Right ventricle myocardium superior (tissue), 1 donor: ENCODE results near the gene HLA-DRB1. TPM values are rescaled to one million over a fixed set of nuclear protein-coding genes. Genes with fewer than 3 reads are reported as not detected.
"Not testable (repeated sequence)": the region's sequence is repeated elsewhere in the genome, so short reads cannot be mapped to it uniquely, and the experiment has no call there.

Experiments
- ATAC-seq: fragments of 200-7000 bp; cut with Tn5 transposase; one replicate; pipeline ENCODE4 v1.9.1; 2020; ENCODE audit warnings: mild to moderate bottlenecking; ENCODE audit not compliant: poor library complexity
- DNase-seq: peaks from one replicate; pipeline ENCODE4 v3.0.0-alpha.2; 2020
- intact Hi-C: fragments of 100-400 bp; cut with DNase I; formaldehyde crosslinking; loops from one replicate; pipeline ENCODE4 v1.11.2; 2022
- total RNA-seq: library from RNA; stranded (reverse); fragmentation: NEBNext Ultra II Directional; extraction: Animal tissue kit (Norgen Biotek cat#: 25700); gene quantifications from one replicate; pipeline ENCODE4 v1.2.1, GENCODE V29; 2021
- donor health status: DM: no; HTN: yes; CAD: no; lungs with severe emphysema.

Gene HLA-DRB1
- total RNA-seq, 1 donor from 2014 or later = 27.5 TPM

- ATAC-seq (no peak), DNase-seq (no peak)
- intact Hi-C loops = no loop called here
Observed at GRCh38 chr6:32610682-32611296, 21.1 kb upstream of the HLA-DRB1 start.

DNA sequence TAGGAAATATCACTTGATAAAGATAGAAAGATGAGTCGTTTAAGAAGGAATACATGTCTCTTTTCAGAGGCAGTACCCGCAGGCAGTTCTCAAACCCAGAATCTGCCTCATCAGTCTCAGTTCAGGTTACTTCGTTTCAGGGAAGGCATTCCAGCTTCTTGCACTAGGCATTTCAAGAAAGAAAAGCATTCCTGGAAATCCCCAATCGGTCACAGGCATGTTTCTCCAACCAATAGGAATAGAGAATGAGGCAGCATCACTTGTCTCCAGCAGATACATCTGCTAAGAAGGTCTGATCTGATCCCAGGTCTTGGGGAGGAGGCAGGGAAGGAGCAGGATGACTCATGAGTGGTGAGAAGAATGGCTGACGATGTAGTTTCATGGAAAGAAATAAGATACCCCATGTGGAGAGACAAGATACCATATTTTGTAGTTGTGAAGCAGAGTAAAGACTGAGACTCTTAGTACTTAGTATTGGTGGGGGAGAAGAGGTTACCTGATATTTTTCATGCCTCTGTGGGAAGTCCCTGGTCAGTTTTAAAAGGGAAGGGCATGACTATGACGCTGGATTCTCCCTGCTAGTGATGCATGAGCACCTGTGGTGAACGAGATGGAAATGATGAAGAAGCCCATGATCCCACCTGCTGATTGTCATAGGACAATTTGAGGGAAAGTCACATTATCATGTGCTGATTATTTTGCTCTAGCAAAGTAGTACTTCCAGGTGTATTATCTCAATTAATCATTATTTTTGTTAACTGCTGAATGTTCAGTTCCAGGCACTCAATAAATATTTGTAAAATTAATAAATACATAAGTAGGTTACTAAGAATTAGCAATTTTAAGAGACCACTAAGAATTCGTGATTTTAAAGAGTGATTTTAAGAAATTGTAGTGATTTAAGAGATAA, 20.3 kb upstream of the HLA-DRB1 start:
- DNase-seq (no peak), ATAC-seq (peak; percentile 90)
- intact Hi-C loops = no loop called here

GRCh38 chr6:32609391-32609730, 19.7 kb upstream of the HLA-DRB1 start:
- intact Hi-C loops = no loop called here
- DNase-seq (no peak), ATAC-seq (no peak)

GRCh38 chr6:32608362-32608761, 18.7 kb upstream of the HLA-DRB1 start:
- no peak for DNase-seq
- intact Hi-C loops = no loop called here
- no peak for ATAC-seq

DNA sequence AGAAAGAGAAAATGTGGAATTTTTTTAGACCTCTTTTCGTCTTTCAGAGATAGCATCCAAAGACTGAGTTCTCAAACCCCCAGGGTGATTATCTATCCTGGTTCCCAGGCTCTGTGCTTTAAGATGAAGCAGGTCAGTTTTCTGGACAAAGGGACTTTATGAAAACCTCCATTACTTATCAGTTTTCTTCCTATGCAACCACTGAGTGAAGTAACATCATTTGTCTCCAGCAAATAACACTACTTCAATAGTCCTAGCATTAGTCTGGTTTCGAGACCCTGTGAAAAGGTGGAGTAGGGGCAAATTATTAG, 18.3 kb upstream of the HLA-DRB1 start:
- ATAC-seq = no peak
- no peak for DNase-seq
- intact Hi-C loops = no loop called here

DNA sequence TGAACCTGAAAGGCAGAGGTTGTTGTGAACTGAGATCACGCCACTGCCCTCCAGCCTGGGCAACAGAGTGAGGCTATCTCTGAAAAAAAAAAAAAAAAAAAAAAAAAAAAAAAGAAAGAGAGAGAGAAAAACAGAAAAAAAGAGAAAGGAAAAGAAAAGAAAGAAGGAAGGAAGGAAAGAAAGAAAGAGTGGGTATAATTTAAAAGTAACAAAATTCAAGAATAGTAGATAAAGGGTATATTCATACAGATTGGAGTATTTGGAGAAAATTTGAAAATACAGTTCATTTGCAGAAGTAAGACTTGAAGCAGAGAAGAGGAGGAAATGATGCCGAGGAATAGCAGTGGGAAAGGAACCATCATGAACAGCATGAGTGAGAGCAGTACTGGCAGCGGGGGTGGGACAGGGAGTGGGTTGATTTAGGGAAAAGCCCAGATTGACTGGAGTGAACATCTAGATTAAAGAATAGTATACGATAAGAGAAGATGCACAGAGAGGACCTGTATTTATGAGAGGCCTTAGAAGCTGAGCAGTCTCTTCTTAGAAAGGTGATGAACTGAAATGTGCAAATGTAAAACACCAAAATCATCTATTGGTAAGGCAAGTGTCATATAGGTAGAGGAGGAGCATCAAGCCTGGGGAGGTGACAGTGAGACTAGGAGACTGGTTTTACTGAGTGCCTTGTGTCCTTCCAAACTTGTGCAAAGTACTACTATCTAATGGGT, 17.8 kb upstream of the HLA-DRB1 start:
- DNase-seq = peak; percentile 25
- no peak for ATAC-seq
- intact Hi-C loops = no loop called here

DNA sequence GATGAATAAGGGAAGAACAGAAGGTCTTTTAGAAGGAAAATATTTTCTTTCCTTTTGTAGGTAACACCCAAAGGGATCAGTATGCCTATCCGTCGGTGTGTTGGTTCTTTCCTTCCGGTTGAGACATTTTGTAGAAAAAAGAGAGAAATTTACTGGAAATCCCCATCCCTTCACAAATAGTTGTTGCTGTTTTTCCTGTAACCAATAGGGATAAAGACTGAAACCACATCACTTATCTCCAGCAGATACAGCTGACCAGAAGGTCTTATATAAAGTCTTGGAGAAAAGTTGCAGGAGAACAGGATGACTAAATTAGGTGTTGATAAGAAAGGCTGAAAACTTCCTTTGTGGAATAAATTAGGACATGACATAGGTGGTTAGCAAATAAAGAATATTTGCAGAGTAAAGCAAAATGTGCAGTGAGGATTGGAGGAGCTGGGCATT, 14.8 kb upstream of the HLA-DRB1 start:
- ATAC-seq (peak; percentile 60), DNase-seq (no peak)
- intact Hi-C loops = no loop called here

DNA sequence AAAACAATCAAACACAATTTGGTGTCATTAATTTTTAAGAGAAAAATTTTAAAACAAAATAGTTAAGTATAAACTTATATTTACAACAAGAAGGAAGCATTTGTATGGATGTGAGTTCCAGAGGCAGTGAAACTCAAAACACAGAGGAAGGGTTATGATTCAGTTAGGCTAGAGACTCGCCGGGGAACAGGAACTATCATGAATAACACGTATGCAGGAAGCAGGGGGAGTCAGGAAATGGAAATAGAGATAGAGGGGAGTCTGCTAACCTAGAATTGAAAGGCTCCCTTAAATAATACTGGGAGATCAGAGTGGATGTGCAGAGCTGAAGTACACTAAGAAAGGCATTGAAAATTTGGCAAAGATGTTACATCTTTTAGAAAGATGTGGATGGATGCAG, 14.2 kb upstream of the HLA-DRB1 start:
- intact Hi-C loops = no loop called here
- DNase-seq = no peak
- peak; percentile 39 for ATAC-seq

DNA sequence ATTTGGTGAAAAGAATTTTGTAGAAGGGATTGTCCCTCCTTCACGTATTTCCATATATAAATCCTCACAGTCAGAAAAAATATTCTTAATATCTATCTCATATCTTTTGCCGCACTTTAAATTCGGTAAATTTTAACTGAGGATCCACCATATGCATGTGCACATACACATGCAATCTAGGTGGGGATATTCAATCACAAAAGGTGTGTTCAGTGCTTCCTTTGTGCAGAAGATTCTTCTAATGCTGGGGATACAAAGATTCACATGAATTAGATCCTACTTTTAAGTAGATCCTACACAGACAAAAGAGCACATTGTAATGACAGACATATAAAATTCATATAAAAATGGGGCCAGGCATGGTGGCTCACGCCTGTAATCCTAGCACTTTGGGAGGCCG, 13.6 kb upstream of the HLA-DRB1 start:
- DNase-seq (no peak), ATAC-seq (no peak)
- intact Hi-C loops = no loop called here

DNA sequence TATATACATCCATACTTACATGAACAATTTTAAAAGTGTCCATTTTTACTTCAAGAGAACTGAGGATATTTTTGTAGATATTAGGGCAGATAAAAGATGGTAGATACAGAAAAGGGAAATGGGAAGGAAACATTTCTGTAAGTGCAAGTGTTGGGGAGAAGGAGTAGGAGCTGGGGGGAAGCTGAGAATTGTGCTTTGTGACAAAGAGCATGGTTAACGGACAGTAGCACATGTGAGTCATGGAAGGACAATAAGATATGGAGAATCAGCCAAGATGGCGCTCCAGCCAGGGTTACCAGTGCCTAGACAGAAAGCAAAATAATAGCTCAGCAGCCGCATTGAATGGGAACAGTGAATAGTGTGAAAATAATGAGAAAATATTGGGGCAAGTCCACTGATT, 12.7 kb upstream of the HLA-DRB1 start:
- intact Hi-C loops = no loop called here
- DNase-seq (no peak), ATAC-seq (no peak)

GRCh38 chr6:32597024-32597423, 7.4 kb upstream of the HLA-DRB1 start:
- intact Hi-C loops = no loop called here
- no peak for ATAC-seq
- no peak for DNase-seq

DNA sequence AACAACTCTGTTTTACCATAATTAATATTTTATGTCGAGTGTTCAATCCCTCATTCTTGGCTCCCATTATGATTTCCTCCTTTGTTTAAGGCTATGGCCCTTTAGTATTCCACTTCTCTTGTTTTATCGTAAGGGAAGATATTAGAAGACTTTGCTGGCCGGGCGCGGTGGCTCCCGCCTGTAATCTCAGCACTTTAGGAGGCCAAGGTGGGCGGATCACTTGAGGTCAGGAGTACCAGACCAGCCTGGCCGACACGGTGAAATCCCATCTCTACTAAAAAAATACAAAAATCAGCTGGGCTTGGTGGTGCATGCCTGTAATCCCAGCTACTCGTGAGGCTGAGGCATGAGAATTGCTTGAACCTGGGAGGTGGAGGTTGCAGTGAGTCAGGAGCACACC, 1.1 kb upstream of the HLA-DRB1 start:
- ATAC-seq, intact Hi-C loops: not testable (repeated sequence)

DNA sequence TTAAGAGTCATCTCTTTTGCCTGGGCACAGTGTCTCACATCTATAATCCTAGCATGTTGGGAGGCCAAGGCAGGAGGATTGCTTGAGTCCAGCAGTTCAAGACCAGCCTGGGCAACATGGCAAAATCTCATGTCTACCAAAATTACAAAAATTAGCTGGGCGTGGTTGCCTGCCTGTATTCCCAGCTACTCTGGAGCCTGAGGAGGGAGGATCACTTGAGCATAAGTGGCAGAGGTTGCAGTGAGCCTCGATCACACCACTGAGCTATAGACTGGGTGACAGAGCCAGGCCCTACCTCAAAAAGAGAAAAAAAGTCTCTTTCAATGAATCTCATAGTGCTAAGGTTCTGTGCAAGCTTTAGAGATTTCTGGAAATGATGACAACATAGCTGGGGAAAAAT, 1.5 kb downstream of the HLA-DRB1 start:
- intact Hi-C loops = no loop called here
- DNase-seq (no peak), ATAC-seq (no peak)

More for the DNA sequence above, 1.1 kb upstream of the HLA-DRB1 start:
- not testable (repeated sequence) for DNase-seq

DNA sequence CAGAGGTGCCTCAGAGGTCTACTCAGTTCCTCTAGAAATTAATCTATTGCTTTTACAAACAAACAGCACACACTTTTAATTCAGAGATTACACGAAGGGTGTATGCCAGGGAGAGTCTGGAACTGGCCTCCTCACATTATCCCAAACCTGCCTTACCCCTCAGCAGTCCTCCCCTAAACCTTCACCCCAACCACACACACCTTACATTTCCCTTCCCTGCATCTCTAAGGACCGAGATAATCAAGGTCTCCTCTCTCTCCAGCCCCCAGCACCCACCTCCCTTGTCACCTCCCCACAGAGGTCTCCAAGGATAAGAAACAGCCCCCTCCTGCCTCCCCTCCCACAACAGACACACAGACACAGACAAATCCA, 6.1 kb downstream of the HLA-DRB1 start:
- no peak for ATAC-seq
- DNase-seq = no peak
- intact Hi-C loops = no loop called here

- ATAC-seq = no peak
- intact Hi-C loops = no loop called here
Observed at GRCh38 chr6:32581315-32582095, 8.1 kb downstream of the HLA-DRB1 start.

GRCh38 chr6:32580593-32580992, 9.1 kb downstream of the HLA-DRB1 start:
- DNase-seq (peak; percentile 22), ATAC-seq (no peak)
- intact Hi-C loops = no loop called here

More at GRCh38 chr6:32581315-32582095, 8.1 kb downstream of the HLA-DRB1 start:
- no peak for DNase-seq

DNA sequence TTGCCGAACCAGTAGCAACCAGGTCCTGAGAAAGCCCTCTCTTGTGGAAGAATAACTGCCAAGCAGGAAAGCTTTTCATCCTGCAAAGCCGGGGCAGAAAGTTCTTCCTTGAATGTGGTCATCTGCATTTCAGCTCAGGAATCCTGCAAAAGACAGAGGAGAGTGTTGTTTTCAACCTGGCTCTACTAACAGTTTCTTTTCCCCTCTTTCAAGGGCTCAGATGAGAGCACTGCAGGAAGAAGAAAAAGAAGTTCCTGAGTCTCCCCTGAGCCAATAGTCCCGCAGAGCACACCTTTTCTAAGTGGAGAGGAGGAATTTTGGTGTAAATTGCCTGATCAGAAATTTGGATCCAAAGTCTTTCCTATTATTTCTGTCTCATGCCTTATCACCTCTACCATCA, 10.7 kb downstream of the HLA-DRB1 start:
- ATAC-seq = no peak
- intact Hi-C loops = no loop called here
- DNase-seq = no peak

DNA sequence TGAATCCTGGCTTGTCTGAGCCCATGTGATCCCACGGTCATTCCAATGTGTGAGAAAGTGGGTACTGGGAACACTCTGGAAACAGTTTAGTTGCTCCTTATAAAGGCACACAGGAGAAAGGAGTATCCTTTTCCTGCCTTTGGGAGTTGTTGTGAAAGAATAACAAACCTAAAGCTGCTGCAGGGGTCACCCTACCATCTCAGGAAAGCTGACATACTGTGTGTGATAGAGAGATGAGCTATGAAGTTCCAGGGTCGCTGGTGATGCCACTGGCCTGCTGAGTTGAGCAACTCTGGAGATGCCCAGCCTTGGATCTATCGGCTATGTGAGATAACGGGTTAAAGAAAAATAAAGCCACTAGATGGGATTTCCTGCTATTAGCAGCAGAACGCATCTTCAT, 12.2 kb downstream of the HLA-DRB1 start:
- ATAC-seq, intact Hi-C loops: not testable (repeated sequence)

GRCh38 chr6:32576250-32576649, 13.4 kb downstream of the HLA-DRB1 start:
- DNase-seq = no peak
- ATAC-seq = no peak
- intact Hi-C loops = no loop called here

More for the DNA sequence above, 12.2 kb downstream of the HLA-DRB1 start:
- DNase-seq = not testable (repeated sequence)
